Lower leg skin (tissue), 4 donors: ENCODE measurements around the gene PAN3. TPM values are rescaled to one million over a fixed set of nuclear protein-coding genes. Genes with fewer than 3 reads are reported as not detected.

Experiments
- DNase-seq, 2 donors: peaks; one replicate each; pipeline ENCODE4 v3.0.0-alpha.2; 2019; ENCODE audit warnings: low spot score in 2 of 2
- H3K4me3 ChIP-seq: fragments of 200-600 bp; sonication (generic); 2 replicates; pipeline ENCODE4 v1.5.1; 2017; ENCODE audit warnings: mild to moderate bottlenecking, low read depth; ENCODE audit not compliant: poor library complexity, severe bottlenecking
- POLR2A ChIP-seq, 2 donors: fragments of 450-650 bp; IDR thresholded peaks; one replicate each; pipeline ENCODE4 v1.6.1; 2016 to 2017; ENCODE audit warnings: antibody characterized with exemption in 2 of 2, mild to moderate bottlenecking in 1 of 2, moderate library complexity in 1 of 2
- WGBS, 2 donors: methylation state at CpG; one replicate each; pipeline ENCODE4 v1.1.5; 2018; 5-methylcytosine and 5-hydroxymethylcytosine counted together
- intact Hi-C: fragments of 100-400 bp; cut with DNase I; formaldehyde crosslinking; loops from one replicate; pipeline ENCODE4 v1.15.0; 2023; ENCODE audit warnings: low total_unique reads
- total RNA-seq, 4 donors: library from RNA; depleted of rRNA; stranded (reverse); fragments of >200 nt; gene quantifications; one replicate each; pipeline ENCODE4 v1.1.0, GENCODE V29; 2016
- TF ChIP-seq, protein P1 (sequence below), 3 donors: fragments of 450-650 bp; IDR thresholded peaks; one replicate each; pipeline ENCODE4 v1.5.1; 2016; ENCODE audit warnings: antibody characterized with exemption in 3 of 3, mild to moderate bottlenecking in 3 of 3, moderate library complexity in 2 of 3

Gene PAN3
- total RNA-seq, 4 donors from 2014 or later = 32.2 to 57.7 (median 46.9) TPM

DNA sequence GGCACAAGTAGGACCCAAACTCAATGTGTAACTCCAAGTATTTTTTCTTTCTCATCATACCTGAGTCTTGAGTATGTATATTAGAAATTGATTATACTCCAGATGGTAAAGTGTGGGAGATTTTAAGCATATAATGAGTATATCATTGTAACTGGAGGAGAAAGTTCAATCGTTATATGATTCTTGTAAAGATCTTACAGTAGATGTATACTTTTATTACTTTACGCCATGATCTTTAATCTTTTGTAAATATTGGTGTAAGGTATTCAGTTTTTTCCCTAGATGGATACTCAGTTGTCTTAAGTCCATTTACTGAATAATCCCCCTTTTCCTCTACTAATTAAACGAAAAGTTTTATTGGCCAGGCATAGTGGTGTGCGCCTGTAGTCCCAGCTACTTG lies 25.2 kb downstream of the PAN3 start:
- WGBS, 2 donors = 97 to 99% methylated on average over 4 of the region's 4 CpGs

DNA sequence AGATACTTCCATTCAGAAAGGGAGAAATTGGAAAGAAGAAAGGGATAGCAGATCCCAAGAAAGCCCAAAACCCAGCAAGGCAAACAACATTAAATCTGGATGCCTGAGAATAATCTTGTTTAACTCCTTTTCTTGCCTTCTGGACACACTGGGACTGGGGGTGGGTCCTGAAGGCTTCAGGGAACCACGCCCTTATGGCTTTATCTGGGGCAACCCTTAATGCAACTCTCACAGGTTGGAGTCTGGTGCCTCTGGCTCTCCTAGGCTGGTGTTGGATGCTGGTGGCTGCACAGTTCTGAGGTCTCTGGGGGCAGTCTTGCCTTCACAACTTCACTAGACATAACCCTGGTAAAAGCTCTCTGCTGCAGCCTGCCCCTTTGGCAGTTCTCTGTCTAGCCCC lies 27.9 kb downstream of the PAN3 start:
- TF ChIP-seq, protein P1, sequence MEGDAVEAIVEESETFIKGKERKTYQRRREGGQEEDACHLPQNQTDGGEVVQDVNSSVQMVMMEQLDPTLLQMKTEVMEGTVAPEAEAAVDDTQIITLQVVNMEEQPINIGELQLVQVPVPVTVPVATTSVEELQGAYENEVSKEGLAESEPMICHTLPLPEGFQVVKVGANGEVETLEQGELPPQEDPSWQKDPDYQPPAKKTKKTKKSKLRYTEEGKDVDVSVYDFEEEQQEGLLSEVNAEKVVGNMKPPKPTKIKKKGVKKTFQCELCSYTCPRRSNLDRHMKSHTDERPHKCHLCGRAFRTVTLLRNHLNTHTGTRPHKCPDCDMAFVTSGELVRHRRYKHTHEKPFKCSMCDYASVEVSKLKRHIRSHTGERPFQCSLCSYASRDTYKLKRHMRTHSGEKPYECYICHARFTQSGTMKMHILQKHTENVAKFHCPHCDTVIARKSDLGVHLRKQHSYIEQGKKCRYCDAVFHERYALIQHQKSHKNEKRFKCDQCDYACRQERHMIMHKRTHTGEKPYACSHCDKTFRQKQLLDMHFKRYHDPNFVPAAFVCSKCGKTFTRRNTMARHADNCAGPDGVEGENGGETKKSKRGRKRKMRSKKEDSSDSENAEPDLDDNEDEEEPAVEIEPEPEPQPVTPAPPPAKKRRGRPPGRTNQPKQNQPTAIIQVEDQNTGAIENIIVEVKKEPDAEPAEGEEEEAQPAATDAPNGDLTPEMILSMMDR (IDR thresholded peaks at IDR 0.05) = no peak
- no peak for TF ChIP-seq POLR2A (IDR thresholded peaks at IDR 0.05)
- intact Hi-C loops = no loop called here
- 79 to 88% methylated on average over 1 of the region's 1 CpG for WGBS, 2 donors
- DNase-seq = no peak
- H3K4me3 ChIP-seq = no peak overlapping the region

More for the DNA sequence above, 25.2 kb downstream of the PAN3 start:
- DNase-seq = no peak
- intact Hi-C loops = no loop called here
- no peak overlapping the region for H3K4me3 ChIP-seq
- TF ChIP-seq, protein P1 (IDR thresholded peaks at IDR 0.05) = no peak
- TF ChIP-seq POLR2A (IDR thresholded peaks at IDR 0.05) = no peak

DNA sequence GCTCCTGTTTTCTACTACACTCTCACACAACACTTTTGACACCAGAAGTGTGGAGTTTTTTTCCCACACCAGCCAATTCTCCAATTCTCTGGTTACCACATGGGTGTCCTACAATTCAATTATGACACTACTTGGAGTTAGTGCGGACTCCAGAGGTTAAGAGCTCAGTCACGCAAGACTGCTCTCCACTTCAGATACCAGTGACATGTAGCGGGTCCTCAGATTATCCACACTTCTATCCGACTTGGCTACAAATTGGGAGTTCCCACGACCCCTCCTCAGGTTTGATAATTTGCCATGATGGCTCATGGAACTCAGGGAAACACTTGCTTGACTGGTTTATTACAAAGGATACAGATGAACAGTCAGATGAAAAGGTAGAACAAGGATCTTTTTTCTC lies 32.9 kb downstream of the PAN3 start:
- WGBS, 2 donors = 94 to 95% methylated on average over 5 of the region's 5 CpGs
- intact Hi-C loops = no loop called here
- no peak for DNase-seq
- TF ChIP-seq, protein P1 (IDR thresholded peaks at IDR 0.05) = no peak
- no peak for TF ChIP-seq POLR2A (IDR thresholded peaks at IDR 0.05)
- no peak overlapping the region for H3K4me3 ChIP-seq

GRCh38 chr13:28172947-28173346 lies 34.6 kb downstream of the PAN3 start:
- DNase-seq = no peak
- no peak overlapping the region for H3K4me3 ChIP-seq
- no peak for TF ChIP-seq POLR2A (IDR thresholded peaks at IDR 0.05)
- TF ChIP-seq, protein P1 (IDR thresholded peaks at IDR 0.05) = no peak
- WGBS, 2 donors = 46% methylated on average over 2 of the region's 2 CpGs
- intact Hi-C loops = no loop called here

- DNase-seq = no peak
Observed at GRCh38 chr13:28173793-28174192, 35.4 kb downstream of the PAN3 start.

GRCh38 chr13:28177327-28177726 lies 39.0 kb downstream of the PAN3 start:
- TF ChIP-seq, protein P1 (IDR thresholded peaks at IDR 0.05) = no peak
- no peak for TF ChIP-seq POLR2A (IDR thresholded peaks at IDR 0.05)
- intact Hi-C loops = no loop called here
- no peak overlapping the region for H3K4me3 ChIP-seq
- no peak for DNase-seq

More at GRCh38 chr13:28173793-28174192, 35.4 kb downstream of the PAN3 start:
- intact Hi-C loops = no loop called here
- TF ChIP-seq, protein P1 (IDR thresholded peaks at IDR 0.05) = no peak
- no peak for TF ChIP-seq POLR2A (IDR thresholded peaks at IDR 0.05)
- H3K4me3 ChIP-seq = no peak overlapping the region
